Neural cell (in vitro differentiated cells): ENCODE results near the gene NKAPD1. TPM values are rescaled to one million over a fixed set of nuclear protein-coding genes. Genes with fewer than 3 reads are reported as not detected.

ENCODE experiments used
- H2AFZ ChIP-seq: fragments of 200-600, 300-800 bp; sonication (generic), shearing (Covaris generic); 2 replicates; pipeline ENCODE4 v1.6.0; 2014; ENCODE audit warnings: low read depth, mild to moderate bottlenecking, antibody characterized with exemption, low read length, moderate library complexity
- H3F3A ChIP-seq: fragments of 200-600 bp; shearing (Covaris generic); 2 replicates; pipeline ENCODE4 v1.6.1; 2016; ENCODE audit warnings: mild to moderate bottlenecking, moderate library complexity, mixed read lengths, antibody characterized with exemption, low read length; ENCODE audit not compliant: insufficient read depth, poor library complexity, severe bottlenecking
- H3K27ac ChIP-seq: fragments of 200-600, 300-800 bp; sonication (generic), shearing (Covaris generic); 2 replicates; pipeline ENCODE4 v1.5.1; 2014; ENCODE audit warnings: mild to moderate bottlenecking, low read length, moderate library complexity
- H3K27me3 ChIP-seq: fragments of 300-800, 200-600 bp; sonication (generic), shearing (Covaris generic); 2 replicates; pipeline ENCODE4 v1.6.0; 2014; ENCODE audit warnings: mild to moderate bottlenecking, low read depth, low read length, moderate library complexity; ENCODE audit not compliant: insufficient read depth
- H3K36me3 ChIP-seq: fragments of 300-800, 200-600 bp; sonication (generic), shearing (Covaris generic); 2 replicates; pipeline ENCODE4 v1.5.1; 2014; ENCODE audit warnings: mild to moderate bottlenecking, antibody characterized with exemption, low read length, moderate library complexity; ENCODE audit not compliant: insufficient read depth
- H3K4me2 ChIP-seq: fragments of 300-800, 200-600 bp; sonication (generic), shearing (Covaris generic); 2 replicates; pipeline ENCODE4 v1.6.0; 2014; ENCODE audit warnings: mild to moderate bottlenecking, low read length
- H3K4me3 ChIP-seq: fragments of 300-800, 200-600 bp; sonication (generic), shearing (Covaris generic); 2 replicates; pipeline ENCODE4 v1.5.1; 2014; ENCODE audit warnings: mild to moderate bottlenecking, low read length, moderate library complexity
- H3K79me2 ChIP-seq: fragments of 200-600 bp; shearing (Covaris generic); replicated peaks from 2 replicates; pipeline ENCODE4 v1.6.0; 2014; ENCODE audit warnings: mild to moderate bottlenecking, low read length, moderate library complexity; ENCODE audit not compliant: insufficient read depth
- H3K9ac ChIP-seq: fragments of 300-800, 200-600 bp; sonication (generic), shearing (Covaris generic); 2 replicates; pipeline ENCODE4 v1.6.1; 2016; ENCODE audit warnings: mild to moderate bottlenecking, low read length, mixed read lengths
- H3K9me2 ChIP-seq: fragments of 200-600 bp; shearing (Covaris generic); 2 replicates; pipeline ENCODE4 v1.6.1; 2016; ENCODE audit warnings: mild to moderate bottlenecking, low read length, mixed read lengths; ENCODE audit not compliant: insufficient read depth
- H3K9me3 ChIP-seq: fragments of 200-600, 300-800 bp; sonication (generic), shearing (Covaris generic); 2 replicates; pipeline ENCODE4 v1.6.1; 2016; ENCODE audit warnings: mild to moderate bottlenecking, mixed run types, low read length, moderate library complexity, mixed read lengths
- H4K20me1 ChIP-seq: fragments of 200-600 bp; shearing (Covaris generic); 2 replicates; pipeline ENCODE4 v1.6.1; 2016; ENCODE audit warnings: mild to moderate bottlenecking, mixed run types; ENCODE audit not compliant: insufficient read depth
- EP300 ChIP-seq: fragments of 450-650 bp; conservative IDR thresholded peaks from 2 replicates; pipeline ENCODE4 v1.6.1; 2014; ENCODE audit warnings: antibody characterized with exemption, mild to moderate bottlenecking, moderate library complexity; ENCODE audit not compliant: poor library complexity, severe bottlenecking
- EZH2 ChIP-seq: fragments of 200-600, 300-800 bp; shearing (Covaris generic), sonication (generic); IDR thresholded peaks from 2 replicates; pipeline ENCODE4 v1.6.1; 2014; ENCODE audit warnings: antibody characterized with exemption, low read length, borderline replicate concordance, mild to moderate bottlenecking; ENCODE audit not compliant: insufficient read depth, poor library complexity, severe bottlenecking
- MXI1 ChIP-seq: fragments of 450-650 bp; conservative IDR thresholded peaks from 2 replicates; pipeline ENCODE4 v1.6.1; 2014; ENCODE audit warnings: antibody characterized with exemption, mild to moderate bottlenecking; ENCODE audit not compliant: poor library complexity, severe bottlenecking
- POLR2AphosphoS5 ChIP-seq: IDR thresholded peaks from 2 replicates; pipeline ENCODE4 v1.6.1; 2012
- RAD21 ChIP-seq: fragments of 450-650 bp; conservative IDR thresholded peaks from 2 replicates; pipeline ENCODE4 v1.6.1; 2014; ENCODE audit warnings: antibody characterized with exemption, mild to moderate bottlenecking, moderate library complexity
- SMC3 ChIP-seq: fragments of 450-650 bp; conservative IDR thresholded peaks from 2 replicates; pipeline ENCODE4 v1.6.1; 2014; ENCODE audit warnings: antibody characterized with exemption, mild to moderate bottlenecking, moderate library complexity; ENCODE audit not compliant: poor library complexity
- TAF1 ChIP-seq: IDR thresholded peaks from 2 replicates; pipeline ENCODE4 v1.6.1; 2012; ENCODE audit warnings: low read depth
- polyA minus RNA-seq: library from RNA; depleted of rRNA, polyadenylated mRNA; stranded (reverse); fragments of >200 nt; gene quantifications from 2 replicates; pipeline ENCODE4 v1.2.3, GENCODE V29; 2014
- polyA plus RNA-seq: library from polyadenylated mRNA; depleted of rRNA; stranded (reverse); fragments of >200 nt; gene quantifications from 2 replicates; pipeline ENCODE4 v1.2.3, GENCODE V29; 2014
- TF ChIP-seq, protein P1 (sequence below): IDR thresholded peaks from 2 replicates; pipeline ENCODE4 v1.6.1; 2012; ENCODE audit warnings: borderline replicate concordance
- TF ChIP-seq, protein P2 (sequence below): fragments of 450-650 bp; IDR thresholded peaks from 2 replicates; pipeline ENCODE4 v1.5.1; 2014; ENCODE audit warnings: antibody characterized with exemption, mild to moderate bottlenecking, moderate library complexity; ENCODE audit not compliant: poor library complexity, severe bottlenecking

The NKAPD1 gene, protein sequence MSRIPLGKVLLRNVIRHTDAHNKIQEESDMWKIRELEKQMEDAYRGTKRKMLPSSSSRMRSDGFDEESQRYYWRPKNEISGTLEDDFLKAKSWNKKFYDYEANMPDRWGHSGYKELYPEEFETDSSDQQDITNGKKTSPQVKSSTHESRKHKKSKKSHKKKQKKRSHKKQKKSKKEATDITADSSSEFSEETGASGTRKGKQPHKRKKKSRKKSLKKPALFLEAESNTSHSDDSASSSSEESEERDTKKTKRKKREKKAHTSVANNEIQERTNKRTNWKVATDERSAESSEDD
- 37.0 and 37.7 TPM in 2 replicates for polyA plus RNA-seq
- polyA minus RNA-seq = 47.7 and 57.8 TPM in 2 replicates

DNA sequence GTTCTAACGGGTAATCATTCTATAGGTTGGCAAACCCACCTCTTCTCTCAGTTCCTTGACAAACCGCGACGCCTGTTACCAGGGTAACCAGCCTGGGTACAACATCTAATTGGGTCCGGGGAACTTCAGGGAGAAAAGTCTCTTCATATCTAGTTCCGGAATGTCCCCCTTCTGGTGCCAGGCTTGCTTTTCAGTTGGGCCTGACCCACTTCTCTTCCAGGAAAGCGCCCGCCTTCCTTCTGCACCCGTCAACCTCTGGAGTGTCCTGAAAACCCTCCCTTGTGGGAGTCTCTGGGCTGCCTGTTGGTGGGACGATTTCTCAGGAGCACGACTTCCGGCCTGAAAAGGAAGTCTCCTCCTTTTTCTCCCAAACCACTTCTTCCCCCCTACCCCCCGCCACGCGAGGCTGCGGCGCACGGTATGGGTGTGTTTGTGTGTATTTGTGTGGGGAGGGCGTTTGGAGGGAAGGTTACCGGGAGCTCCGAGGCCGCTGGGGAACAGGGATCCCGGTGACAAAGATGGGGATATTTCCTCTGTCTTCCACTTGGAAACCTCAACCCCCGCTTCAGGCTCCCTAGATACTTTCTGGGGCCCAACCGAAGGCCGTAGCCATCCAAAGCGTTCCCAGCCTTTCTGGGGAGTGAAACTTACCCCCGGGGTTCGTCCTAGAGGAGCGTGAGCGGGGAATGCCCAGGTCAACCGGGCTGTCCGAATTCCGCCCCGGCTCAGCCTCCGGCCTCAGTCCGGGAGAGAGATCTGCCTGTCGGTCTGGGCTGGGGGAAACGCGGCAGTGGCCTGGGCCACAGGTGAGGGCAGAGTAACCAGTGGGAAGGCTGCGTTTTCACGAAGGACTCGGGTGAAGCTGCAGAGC is at the start of gene NKAPD1, which contains the start of gene PIH1D2:
NKAPD1 (plus strand) TSS at position 359 of the 871 bp plus-strand sequence. CDS start 1,276 bp downstream, outside the sequence.
PIH1D2 (minus strand) TSS at position 77 of the 871 bp plus-strand sequence. CDS start 843 bp downstream, outside the sequence.
- no peaks in the 10 kb centered on the region for H3K9me3 ChIP-seq
- TF ChIP-seq EZH2 (no peak), EP300 (peak; percentile 53), POLR2AphosphoS5 (peak; percentile 57), MXI1 (peak; percentile 89), SMC3 (peak; percentile 26), TAF1 (peak; percentile 67), RAD21 (no peak)
- TF ChIP-seq, protein P1, sequence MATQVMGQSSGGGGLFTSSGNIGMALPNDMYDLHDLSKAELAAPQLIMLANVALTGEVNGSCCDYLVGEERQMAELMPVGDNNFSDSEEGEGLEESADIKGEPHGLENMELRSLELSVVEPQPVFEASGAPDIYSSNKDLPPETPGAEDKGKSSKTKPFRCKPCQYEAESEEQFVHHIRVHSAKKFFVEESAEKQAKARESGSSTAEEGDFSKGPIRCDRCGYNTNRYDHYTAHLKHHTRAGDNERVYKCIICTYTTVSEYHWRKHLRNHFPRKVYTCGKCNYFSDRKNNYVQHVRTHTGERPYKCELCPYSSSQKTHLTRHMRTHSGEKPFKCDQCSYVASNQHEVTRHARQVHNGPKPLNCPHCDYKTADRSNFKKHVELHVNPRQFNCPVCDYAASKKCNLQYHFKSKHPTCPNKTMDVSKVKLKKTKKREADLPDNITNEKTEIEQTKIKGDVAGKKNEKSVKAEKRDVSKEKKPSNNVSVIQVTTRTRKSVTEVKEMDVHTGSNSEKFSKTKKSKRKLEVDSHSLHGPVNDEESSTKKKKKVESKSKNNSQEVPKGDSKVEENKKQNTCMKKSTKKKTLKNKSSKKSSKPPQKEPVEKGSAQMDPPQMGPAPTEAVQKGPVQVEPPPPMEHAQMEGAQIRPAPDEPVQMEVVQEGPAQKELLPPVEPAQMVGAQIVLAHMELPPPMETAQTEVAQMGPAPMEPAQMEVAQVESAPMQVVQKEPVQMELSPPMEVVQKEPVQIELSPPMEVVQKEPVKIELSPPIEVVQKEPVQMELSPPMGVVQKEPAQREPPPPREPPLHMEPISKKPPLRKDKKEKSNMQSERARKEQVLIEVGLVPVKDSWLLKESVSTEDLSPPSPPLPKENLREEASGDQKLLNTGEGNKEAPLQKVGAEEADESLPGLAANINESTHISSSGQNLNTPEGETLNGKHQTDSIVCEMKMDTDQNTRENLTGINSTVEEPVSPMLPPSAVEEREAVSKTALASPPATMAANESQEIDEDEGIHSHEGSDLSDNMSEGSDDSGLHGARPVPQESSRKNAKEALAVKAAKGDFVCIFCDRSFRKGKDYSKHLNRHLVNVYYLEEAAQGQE = peak; percentile 34
- TF ChIP-seq, protein P2, sequence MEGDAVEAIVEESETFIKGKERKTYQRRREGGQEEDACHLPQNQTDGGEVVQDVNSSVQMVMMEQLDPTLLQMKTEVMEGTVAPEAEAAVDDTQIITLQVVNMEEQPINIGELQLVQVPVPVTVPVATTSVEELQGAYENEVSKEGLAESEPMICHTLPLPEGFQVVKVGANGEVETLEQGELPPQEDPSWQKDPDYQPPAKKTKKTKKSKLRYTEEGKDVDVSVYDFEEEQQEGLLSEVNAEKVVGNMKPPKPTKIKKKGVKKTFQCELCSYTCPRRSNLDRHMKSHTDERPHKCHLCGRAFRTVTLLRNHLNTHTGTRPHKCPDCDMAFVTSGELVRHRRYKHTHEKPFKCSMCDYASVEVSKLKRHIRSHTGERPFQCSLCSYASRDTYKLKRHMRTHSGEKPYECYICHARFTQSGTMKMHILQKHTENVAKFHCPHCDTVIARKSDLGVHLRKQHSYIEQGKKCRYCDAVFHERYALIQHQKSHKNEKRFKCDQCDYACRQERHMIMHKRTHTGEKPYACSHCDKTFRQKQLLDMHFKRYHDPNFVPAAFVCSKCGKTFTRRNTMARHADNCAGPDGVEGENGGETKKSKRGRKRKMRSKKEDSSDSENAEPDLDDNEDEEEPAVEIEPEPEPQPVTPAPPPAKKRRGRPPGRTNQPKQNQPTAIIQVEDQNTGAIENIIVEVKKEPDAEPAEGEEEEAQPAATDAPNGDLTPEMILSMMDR = peak; percentile 48
- H3K9ac ChIP-seq = peak within 1 kb of the TSS; percentile 85
- no peaks in the 10 kb centered on the region for H3K27me3 ChIP-seq
- no peaks in the 10 kb centered on the region for H4K20me1 ChIP-seq
- H2AFZ ChIP-seq = peak within 1 kb of the TSS; percentile 67
- peaks cover 21% of the 10 kb centered on the region for H3K79me2 ChIP-seq
- H3K4me2 ChIP-seq = peak within 1 kb of the TSS; percentile 99
- H3K36me3 ChIP-seq = peaks cover 7% of the 10 kb centered on the region
- no peaks in the 10 kb centered on the region for H3K9me2 ChIP-seq
- H3K27ac ChIP-seq = peak within 1 kb of the TSS; percentile 96
- peak within 1 kb of the TSS; percentile 93 for H3K4me3 ChIP-seq
- H3F3A ChIP-seq = no peaks in the 10 kb centered on the region
